ENCODE data around the gene CPED1.
A peak's percentile ranks its signal among the peaks of the same experiment; 100 is the strongest.

CPED1 gene

GRCh38 chr7:121080913-121081326, 92.4 kb downstream of the CPED1 start:
- TF ChIP-seq, protein P1, sequence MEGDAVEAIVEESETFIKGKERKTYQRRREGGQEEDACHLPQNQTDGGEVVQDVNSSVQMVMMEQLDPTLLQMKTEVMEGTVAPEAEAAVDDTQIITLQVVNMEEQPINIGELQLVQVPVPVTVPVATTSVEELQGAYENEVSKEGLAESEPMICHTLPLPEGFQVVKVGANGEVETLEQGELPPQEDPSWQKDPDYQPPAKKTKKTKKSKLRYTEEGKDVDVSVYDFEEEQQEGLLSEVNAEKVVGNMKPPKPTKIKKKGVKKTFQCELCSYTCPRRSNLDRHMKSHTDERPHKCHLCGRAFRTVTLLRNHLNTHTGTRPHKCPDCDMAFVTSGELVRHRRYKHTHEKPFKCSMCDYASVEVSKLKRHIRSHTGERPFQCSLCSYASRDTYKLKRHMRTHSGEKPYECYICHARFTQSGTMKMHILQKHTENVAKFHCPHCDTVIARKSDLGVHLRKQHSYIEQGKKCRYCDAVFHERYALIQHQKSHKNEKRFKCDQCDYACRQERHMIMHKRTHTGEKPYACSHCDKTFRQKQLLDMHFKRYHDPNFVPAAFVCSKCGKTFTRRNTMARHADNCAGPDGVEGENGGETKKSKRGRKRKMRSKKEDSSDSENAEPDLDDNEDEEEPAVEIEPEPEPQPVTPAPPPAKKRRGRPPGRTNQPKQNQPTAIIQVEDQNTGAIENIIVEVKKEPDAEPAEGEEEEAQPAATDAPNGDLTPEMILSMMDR (IDR thresholded peaks at IDR 0.05; ENCODE audit: low read depth, low read length) = no peak
- no peak overlapping the region for H3K4me3 ChIP-seq (ENCODE audit: low read depth, low read length)

DNA sequence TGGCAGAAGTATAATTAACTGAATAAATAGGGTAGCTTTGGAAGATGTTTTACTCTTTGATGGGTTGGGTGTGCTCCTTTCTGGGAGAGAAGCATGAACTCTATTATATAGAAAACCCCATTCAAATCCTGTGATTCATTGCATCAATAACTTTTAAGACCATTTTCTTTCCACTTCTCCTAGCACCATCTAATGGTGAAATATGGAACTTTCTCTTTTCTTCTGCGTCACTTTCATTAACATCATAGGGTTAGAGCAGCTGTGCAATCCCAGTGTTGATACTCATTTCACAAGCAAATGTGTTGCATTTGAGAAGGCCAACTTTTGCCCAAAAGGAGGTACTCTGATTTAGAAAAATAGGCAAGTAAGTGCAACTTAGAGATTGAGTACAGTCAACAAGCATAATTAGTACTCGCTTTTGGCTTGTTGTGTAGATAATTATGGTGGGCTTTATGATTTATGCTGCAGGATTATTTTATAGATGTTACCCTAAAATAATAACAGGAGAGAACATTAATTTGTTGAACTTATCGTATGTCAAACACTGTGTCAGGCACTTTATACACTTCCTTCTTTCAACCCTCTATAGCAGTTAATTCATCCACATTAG, 92.9 kb downstream of the CPED1 start:
- no peak overlapping the region for H3K4me3 ChIP-seq (ENCODE audit: low read depth, low read length)
- TF ChIP-seq, protein P1 (IDR thresholded peaks at IDR 0.05; ENCODE audit: low read depth, low read length) = peak; percentile 47; the same call in 1 of the 2 replicates

GRCh38 chr7:121082400-121083101, 94.0 kb downstream of the CPED1 start:
- TF ChIP-seq, protein P1 (IDR thresholded peaks at IDR 0.05; ENCODE audit: low read depth, low read length) = no peak
- H3K4me3 ChIP-seq (ENCODE audit: low read depth, low read length) = no peak overlapping the region

DNA sequence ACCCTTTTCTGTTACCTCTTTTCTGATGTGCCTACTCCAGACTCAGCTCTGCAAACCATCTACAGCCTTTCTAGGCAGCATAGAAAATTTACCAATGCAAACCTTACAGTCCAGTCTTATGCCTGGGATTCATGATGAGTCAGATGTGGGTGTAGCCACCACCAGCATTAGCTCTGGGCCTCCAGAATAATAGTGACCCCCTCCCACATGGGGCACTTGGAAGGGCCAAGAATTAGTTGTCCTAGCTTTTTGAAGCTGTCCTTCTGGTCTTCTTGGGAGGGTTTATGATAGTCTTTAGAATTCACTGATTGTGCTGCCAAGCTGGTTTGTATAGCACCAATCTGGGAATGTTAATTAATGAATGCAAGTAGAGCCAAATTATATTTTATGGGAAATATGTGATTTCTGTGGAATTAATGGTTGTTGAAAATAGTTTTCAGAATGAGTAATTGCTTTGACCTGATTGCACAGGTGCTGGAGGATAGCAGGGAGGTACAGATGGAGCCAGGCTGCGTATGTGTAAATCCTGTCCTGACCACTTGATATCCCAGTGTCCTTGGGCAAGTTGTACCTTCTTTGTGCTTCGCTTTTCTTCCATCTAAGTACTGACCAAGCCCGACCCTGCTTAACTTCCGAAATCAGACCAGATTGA, 94.8 kb downstream of the CPED1 start:
- H3K4me3 ChIP-seq (ENCODE audit: low read depth, low read length) = peak overlapping the region; percentile 15; the same call in 1 of the 2 replicates
- TF ChIP-seq, protein P1 (IDR thresholded peaks at IDR 0.05; ENCODE audit: low read depth, low read length) = no peak

- peak overlapping the region; percentile 15; the same call in 1 of the 2 replicates for H3K4me3 ChIP-seq (ENCODE audit: low read depth, low read length)
- TF ChIP-seq, protein P1 (IDR thresholded peaks at IDR 0.05; ENCODE audit: low read depth, low read length) = no peak
Measured at GRCh38 chr7:121083790-121084251, 95.3 kb downstream of the CPED1 start.

GRCh38 chr7:121084256-121084655, 95.7 kb downstream of the CPED1 start:
- H3K4me3 ChIP-seq (ENCODE audit: low read depth, low read length) = 0 out of 2 replicates have a peak overlapping the region, but pooled peaks have one; percentile 21
- TF ChIP-seq, protein P1 (IDR thresholded peaks at IDR 0.05; ENCODE audit: low read depth, low read length) = no peak

All from WI38 (cell line).